Fibroblast of skin of left biceps (primary cell): ENCODE measurements around the gene CC2D2B.
A peak's percentile ranks its signal among the peaks of the same experiment; 100 is the strongest.
"Not testable (repeated sequence)": the region's sequence is repeated elsewhere in the genome, so short reads cannot be mapped to it uniquely, and the experiment has no call there.

Experiments
- DNase-seq, 2 experiments: peaks; one replicate each; pipeline ENCODE4 v3.0.0-alpha.2; 2013; ENCODE audit warnings: low read depth in 2 of 2

The CC2D2B gene

DNA sequence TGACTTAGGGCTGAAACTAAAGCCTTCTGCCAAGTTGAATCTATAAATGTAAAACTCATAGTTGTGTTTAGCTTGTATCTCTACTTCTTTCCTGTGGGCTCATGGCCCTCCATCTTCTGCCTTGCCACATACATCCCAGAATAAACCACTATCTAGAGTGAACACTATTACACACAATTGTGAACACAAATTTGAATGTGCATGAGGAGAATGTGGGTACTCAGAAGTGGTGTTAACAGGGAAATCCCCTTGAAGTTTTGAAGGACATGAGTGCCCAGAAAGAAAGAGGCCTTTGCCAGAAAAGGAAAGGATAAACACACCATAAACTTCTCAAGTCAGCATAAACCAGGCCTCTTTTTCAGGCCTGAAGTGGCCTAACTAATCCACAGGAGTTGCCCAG is 115.4 kb downstream of the CC2D2B start:
- DNase-seq = no peak

- no peak for DNase-seq
These were observed 117.8 kb downstream of the CC2D2B start for GRCh38 chr10:96025566-96025965.

GRCh38 chr10:96034625-96035024 is 126.8 kb downstream of the CC2D2B start:
- DNase-seq = no peak

- DNase-seq = no peak
These were observed 131.0 kb downstream of the CC2D2B start for GRCh38 chr10:96038476-96039387.

DNA sequence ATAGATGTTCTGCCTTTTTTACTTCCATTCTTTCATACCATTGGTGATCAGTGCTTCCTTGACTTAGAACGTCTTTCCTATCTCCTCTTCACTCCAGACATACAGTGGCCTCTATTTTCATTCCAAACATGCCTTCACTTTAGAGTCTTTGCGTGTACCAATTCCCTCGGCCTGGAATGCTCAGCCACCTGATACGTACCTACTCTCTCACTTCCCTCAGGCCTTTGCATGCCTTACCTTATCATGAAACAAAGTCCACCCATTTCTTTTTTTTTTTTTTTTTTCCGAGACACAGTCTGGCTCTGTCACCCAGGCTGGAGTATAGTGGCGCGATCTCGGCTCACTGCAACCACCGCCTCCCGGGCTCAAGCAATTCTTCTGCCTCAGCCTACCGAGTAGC is 133.4 kb downstream of the CC2D2B start:
- no peak for DNase-seq

- peak; percentile 70 to 73 for DNase-seq
These were observed 135.5 kb downstream of the CC2D2B start, which contains the start of gene CCNJ for GRCh38 chr10:96043033-96043892. Gene CCNJ (plus strand): TSS chr10:96043583. CDS start chr10:96044394, 811 bp downstream.

- DNase-seq = peak in 1 of 2 experiments; percentile 8
These were observed 136.3 kb downstream of the CC2D2B start for GRCh38 chr10:96043893-96044715.

DNA sequence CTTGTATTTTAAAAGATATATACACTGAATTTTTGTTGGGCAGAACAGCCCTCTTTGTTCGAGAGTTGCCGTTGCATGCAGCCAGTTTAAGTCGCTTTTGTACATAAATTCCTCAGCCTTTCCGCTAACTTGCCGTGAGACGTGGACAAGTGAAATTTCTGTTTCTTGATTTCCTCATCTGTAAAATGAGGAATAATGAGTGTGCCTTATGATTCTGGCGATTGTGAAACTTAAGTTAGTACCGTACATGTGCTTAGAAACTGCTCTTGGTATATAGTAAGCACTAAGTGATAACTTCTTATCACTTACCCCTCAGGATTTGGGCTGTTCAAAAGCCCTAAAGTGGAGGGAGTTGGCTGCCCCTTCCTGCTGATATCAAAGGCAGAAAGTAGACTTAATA is 137.0 kb downstream of the CC2D2B start:
- peak in 1 of 2 experiments; percentile 2 for DNase-seq

- no peak for DNase-seq
These were observed 138.8 kb downstream of the CC2D2B start for GRCh38 chr10:96046546-96046945.

- DNase-seq = no peak
These were observed 139.4 kb downstream of the CC2D2B start for GRCh38 chr10:96047004-96047649.

DNA sequence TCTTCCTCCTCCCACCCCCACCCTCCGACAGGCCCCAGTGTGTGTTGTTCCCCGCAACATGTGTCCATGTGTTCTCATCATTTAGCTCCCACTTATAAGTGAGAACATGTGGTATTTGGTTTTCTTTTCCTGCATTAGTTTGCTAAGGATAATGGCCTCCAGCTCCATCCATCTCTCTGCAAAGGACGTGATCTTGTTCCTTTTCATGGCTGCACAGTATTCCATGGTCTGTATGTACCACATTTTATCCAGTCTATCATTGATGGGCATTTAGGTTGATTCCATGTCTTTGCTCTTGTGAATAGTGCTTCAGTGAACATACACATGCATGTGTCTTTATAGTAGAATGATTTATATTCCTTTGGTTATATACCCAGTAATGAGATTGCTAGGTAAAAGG is 140.2 kb downstream of the CC2D2B start:
- DNase-seq = not testable (repeated sequence)

DNA sequence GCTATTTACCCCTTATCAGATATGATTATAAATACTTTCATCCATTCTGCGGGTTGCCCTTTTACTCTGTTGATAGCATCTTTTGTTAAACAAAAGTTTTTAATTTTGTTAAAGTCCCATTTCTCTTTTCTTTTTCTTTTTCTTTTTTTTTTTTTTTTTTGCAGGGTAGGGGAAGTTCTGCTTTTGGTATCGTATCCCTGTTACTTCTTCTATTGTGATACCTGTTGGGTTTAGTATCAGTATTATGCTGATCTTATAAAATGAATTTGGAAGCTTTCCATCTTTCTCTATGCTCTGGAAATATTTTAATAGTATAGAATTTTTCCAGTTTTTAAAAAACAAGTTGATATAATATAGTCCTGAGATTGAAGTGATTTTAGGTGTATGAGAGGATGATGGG is 141.6 kb downstream of the CC2D2B start:
- no peak for DNase-seq

DNA sequence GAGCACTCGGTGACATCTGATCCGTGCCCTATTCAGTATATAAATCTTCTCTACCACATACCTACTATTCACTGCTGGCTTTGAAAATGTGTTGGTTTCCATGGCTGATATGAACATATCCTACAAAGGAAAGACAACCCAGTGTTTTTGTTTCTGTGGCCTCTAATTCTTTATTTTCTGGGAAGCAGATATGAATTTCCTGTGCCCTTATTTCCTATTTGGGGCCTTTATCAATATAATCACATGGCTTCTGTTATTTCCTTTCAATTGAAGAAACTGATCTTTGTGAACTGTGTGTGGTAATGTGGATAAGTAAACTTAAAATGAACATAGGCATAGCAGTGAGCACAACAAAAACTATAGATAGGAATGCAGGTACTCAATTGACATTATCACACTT is 146.2 kb downstream of the CC2D2B start:
- no peak for DNase-seq

GRCh38 chr10:96056787-96057186 is 149.0 kb downstream of the CC2D2B start:
- no peak for DNase-seq

DNA sequence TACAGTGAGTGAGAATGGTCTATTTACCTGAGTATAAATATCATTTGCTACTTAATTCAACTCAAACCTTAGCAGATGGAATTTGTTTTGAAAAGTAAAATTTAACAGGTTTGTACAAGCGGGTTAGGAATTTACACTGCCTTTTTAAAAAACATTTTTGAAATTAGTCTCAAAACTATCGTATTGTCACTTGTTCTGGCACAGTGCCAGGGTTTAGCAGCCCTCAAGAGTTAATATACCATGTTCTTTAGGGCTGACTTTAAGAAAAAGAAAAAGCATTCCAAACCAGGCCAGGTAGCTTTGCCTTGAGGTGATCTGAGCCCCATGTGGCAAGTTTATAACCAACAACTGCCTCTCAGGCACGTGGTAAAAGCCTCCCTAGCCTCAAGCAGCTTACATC is 153.5 kb downstream of the CC2D2B start:
- DNase-seq = no peak

GRCh38 chr10:96072674-96073073 is 164.9 kb downstream of the CC2D2B start:
- no peak for DNase-seq

DNA sequence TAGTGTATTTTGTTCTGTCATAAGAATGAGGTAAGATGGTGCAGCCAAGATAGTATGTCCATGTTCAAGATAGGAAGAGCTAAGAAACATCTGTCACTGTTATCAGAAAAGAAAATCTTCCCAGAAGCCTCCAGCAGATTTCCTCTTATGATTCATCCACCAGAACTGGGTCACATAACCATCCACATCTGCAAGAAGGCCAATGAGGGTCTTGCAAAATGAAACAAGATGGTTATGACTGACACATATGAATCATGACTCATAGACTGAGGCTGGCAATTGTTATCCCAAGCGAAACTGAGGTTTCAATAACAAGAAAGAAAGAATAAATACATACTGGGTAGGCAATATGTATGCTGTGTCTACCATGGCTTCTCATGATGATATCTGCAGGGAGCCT is 165.9 kb downstream of the CC2D2B start:
- DNase-seq = peak; percentile 46

GRCh38 chr10:96074776-96075175 is 167.0 kb downstream of the CC2D2B start:
- DNase-seq = no peak

DNA sequence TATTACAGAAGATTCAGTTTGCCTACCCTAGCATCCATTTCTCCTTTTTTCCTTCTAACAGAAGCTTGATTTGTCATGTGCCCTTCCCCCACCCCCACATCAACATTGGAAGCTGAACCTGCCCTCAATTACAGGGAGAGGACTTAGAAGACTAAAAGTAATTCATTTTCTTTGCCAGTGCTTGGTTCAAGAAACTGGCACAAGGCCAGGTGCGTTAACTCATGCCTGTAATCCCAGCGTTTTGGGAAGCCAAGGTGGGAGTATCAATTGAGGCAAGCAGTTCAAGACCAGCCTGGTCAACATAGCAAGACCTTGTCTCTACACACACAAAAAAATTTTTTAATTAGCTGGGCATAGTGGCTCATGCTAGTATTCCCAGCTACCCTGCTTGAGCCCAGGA is 168.2 kb downstream of the CC2D2B start:
- no peak for DNase-seq

GRCh38 chr10:96077156-96077555 is 169.4 kb downstream of the CC2D2B start:
- no peak for DNase-seq

- no peak for DNase-seq
These were observed 174.4 kb downstream of the CC2D2B start for GRCh38 chr10:96082153-96082552.
